Karpas-422 (cell line): ENCODE results near the gene TOGARAM2. TPM values are rescaled to one million over a fixed set of nuclear protein-coding genes. Genes with fewer than 3 reads are reported as not detected.

ENCODE experiments used
- DNase-seq: peaks from one replicate; pipeline ENCODE4 v3.0.0-alpha.2; 2015
- H2AFZ ChIP-seq: fragments of 200-600 bp; sonication (generic); 2 replicates; pipeline ENCODE4 v1.6.1; 2014; ENCODE audit warnings: antibody characterized with exemption, low read length, mixed read lengths
- H3K27ac ChIP-seq: fragments of 200-600 bp; sonication (generic); 2 replicates; pipeline ENCODE4 v1.5.1; 2014; ENCODE audit warnings: mild to moderate bottlenecking, low read length, moderate library complexity
- H3K27me3 ChIP-seq: fragments of 200-600 bp; sonication (generic); 2 replicates; pipeline ENCODE4 v1.6.1; 2014; ENCODE audit warnings: low read length, mixed read lengths
- H3K36me3 ChIP-seq: fragments of 200-600 bp; sonication (generic); 2 replicates; pipeline ENCODE4 v1.6.1; 2014; ENCODE audit warnings: low read length, mixed read lengths; ENCODE audit not compliant: insufficient read depth
- H3K4me1 ChIP-seq: fragments of 200-600 bp; sonication (generic); 2 replicates; pipeline ENCODE4 v1.6.1; 2014; ENCODE audit warnings: mild to moderate bottlenecking, low read length, mixed read lengths
- H3K4me2 ChIP-seq: fragments of 200-600 bp; sonication (generic); 2 replicates; pipeline ENCODE4 v1.6.1; 2014; ENCODE audit warnings: low read length, low read depth, mild to moderate bottlenecking; ENCODE audit not compliant: poor library complexity, severe bottlenecking
- H3K4me3 ChIP-seq: fragments of 200-600 bp; sonication (generic); 2 replicates; pipeline ENCODE4 v1.5.1; 2014; ENCODE audit warnings: mild to moderate bottlenecking, antibody characterized with exemption, low read length, mixed read lengths
- H3K79me2 ChIP-seq: fragments of 200-600 bp; sonication (generic); 2 replicates; pipeline ENCODE4 v1.6.1; 2014; ENCODE audit warnings: mild to moderate bottlenecking, low read length, mixed read lengths
- H3K9ac ChIP-seq: fragments of 200-600 bp; sonication (generic); 2 replicates; pipeline ENCODE4 v1.6.0; 2014; ENCODE audit warnings: low read length
- H3K9me2 ChIP-seq: fragments of 200-600 bp; sonication (generic), shearing (Covaris generic); replicated peaks from 2 replicates; pipeline ENCODE4 v1.6.0; 2014; ENCODE audit warnings: mild to moderate bottlenecking, low read length, moderate library complexity; ENCODE audit not compliant: insufficient read depth
- H3K9me3 ChIP-seq: fragments of 300-700, 200-600 bp; sonication (generic); 2 replicates; pipeline ENCODE4 v1.6.1; 2014; ENCODE audit warnings: low read length, mixed read lengths
- H4K20me1 ChIP-seq: fragments of 200-600 bp; sonication (generic); 2 replicates; pipeline ENCODE4 v1.6.1; 2014; ENCODE audit warnings: mild to moderate bottlenecking, antibody characterized with exemption, low read length, low read depth; ENCODE audit not compliant: insufficient read depth
- small RNA-seq: library from RNA; depleted of rRNA; stranded (forward); fragments of <200 nt; gene quantifications from one replicate; pipeline ENCODE3, GENCODE V24; 2014
- total RNA-seq: library from RNA; depleted of rRNA; stranded (reverse); fragments of >200 nt; shearing (Covaris generic); gene quantifications from 2 replicates; pipeline ENCODE4 v1.2.3, GENCODE V29; 2014; ENCODE audit warnings: low replicate concordance; rRNA removed

Gene TOGARAM2
- total RNA-seq, 1 experiment from 2014 or later, result not detected

DNA sequence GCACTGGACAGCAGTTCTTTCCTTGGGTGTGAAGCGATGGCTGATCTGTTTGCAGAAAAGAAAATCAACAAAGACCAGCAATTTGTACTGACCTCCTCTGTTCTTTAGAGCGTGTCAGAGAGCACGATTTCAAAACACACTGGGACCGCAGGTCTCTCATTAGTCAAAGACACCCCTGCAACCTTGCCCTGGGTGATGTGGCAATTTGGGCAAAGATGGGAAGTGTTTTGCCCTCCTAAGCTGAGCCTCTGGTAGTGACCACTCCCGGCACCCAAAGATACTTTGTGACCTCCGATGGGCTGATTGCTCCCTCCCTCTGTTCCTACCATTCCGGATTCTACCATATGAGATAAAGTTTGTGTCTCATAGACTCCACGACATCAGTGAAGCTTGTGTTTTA, 115.9 kb downstream of the TOGARAM2 start:
- H2AFZ ChIP-seq, result no peak overlapping the region
- H3K9ac ChIP-seq, result no peak overlapping the region
- no peaks in the 10 kb centered on the region for H4K20me1 ChIP-seq
- no peak for DNase-seq
- no peak overlapping the region for H3K4me2 ChIP-seq
- no peaks in the 10 kb centered on the region for H3K79me2 ChIP-seq
- H3K4me1 ChIP-seq, result no peaks in the 10 kb centered on the region
- H3K9me2 ChIP-seq, result no peaks in the 10 kb centered on the region
- H3K27ac ChIP-seq, result no peak overlapping the region
- no peaks in the 10 kb centered on the region for H3K9me3 ChIP-seq
- H3K36me3 ChIP-seq, result no peaks in the 10 kb centered on the region
- H3K27me3 ChIP-seq, result no peaks in the 10 kb centered on the region
- no peak overlapping the region for H3K4me3 ChIP-seq

DNA sequence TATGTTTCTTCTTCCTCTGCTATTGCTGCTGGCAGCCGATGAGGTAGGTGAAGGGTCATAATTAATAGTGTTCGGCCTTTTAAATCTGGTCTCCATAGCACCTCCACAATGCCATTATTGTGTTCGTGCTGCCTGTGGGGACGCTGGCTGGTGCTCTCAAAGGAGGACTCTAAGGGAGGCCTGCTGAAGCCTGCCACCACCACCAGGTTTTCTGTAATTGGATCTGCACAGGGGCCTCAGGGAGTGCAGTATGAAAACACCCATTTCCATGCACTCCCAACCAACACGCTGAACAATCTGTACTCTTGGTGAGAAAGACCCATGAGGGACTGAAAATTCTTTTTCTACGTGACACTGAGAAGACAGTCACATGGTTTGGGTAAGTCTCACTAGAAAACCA, 116.5 kb downstream of the TOGARAM2 start:
- no peak overlapping the region for H3K9ac ChIP-seq
- no peak overlapping the region for H2AFZ ChIP-seq
- H3K4me1 ChIP-seq, result no peaks in the 10 kb centered on the region
- H3K4me3 ChIP-seq, result no peak overlapping the region
- H3K79me2 ChIP-seq, result no peaks in the 10 kb centered on the region
- DNase-seq, result no peak
- no peaks in the 10 kb centered on the region for H3K9me3 ChIP-seq
- H3K27me3 ChIP-seq, result no peaks in the 10 kb centered on the region
- H3K4me2 ChIP-seq, result no peak overlapping the region
- H3K9me2 ChIP-seq, result no peaks in the 10 kb centered on the region
- no peaks in the 10 kb centered on the region for H3K36me3 ChIP-seq
- no peaks in the 10 kb centered on the region for H4K20me1 ChIP-seq
- no peak overlapping the region for H3K27ac ChIP-seq

DNA sequence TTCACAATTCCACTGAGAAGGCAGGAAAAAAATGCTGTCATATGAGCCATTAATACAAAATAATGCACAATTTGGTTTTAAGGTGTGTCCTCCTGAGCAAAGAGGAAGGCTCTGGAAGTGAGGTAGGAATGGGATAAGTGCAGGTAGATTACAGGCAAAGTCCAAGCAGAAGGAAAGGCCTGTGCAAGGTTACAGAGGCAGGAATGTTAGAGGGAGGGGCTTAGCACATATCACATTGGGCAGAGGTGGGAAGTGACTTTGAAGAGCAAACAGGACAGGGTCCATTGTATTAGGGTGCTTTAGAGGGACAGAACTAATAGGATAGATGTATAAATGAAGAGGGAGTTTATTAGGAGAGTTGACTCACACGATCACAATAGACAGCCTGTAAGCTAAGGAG, 119.5 kb downstream of the TOGARAM2 start:
- no peak overlapping the region for H3K9ac ChIP-seq
- no peaks in the 10 kb centered on the region for H3K36me3 ChIP-seq
- H3K27ac ChIP-seq, result no peak overlapping the region
- no peaks in the 10 kb centered on the region for H3K9me3 ChIP-seq
- H3K4me2 ChIP-seq, result no peak overlapping the region
- H4K20me1 ChIP-seq, result no peaks in the 10 kb centered on the region
- no peaks in the 10 kb centered on the region for H3K9me2 ChIP-seq
- no peak overlapping the region for H2AFZ ChIP-seq
- no peaks in the 10 kb centered on the region for H3K4me1 ChIP-seq
- H3K27me3 ChIP-seq, result no peaks in the 10 kb centered on the region
- no peaks in the 10 kb centered on the region for H3K79me2 ChIP-seq
- no peak for DNase-seq
- no peak overlapping the region for H3K4me3 ChIP-seq

Small RNA genes lying within 50 kb of the gene (small RNA-seq; reads per million reads assigned to genes)
- gene RF00019, result not detected

Other genes with a start within 250 kb of the TOGARAM2 start
- 58.5 and 134 TPM in 2 replicates for gene PPP1CB, start 229.5 kb upstream of the TOGARAM2 start, total RNA-seq
- gene SPDYA, start 170.5 kb upstream of the TOGARAM2 start, total RNA-seq, result 0.76 and 0.78 TPM in 2 replicates
- gene TRMT61B, start 111.0 kb upstream of the TOGARAM2 start, total RNA-seq, result 14.8 and 23.1 TPM in 2 replicates
- gene WDR43, start 86.6 kb upstream of the TOGARAM2 start, total RNA-seq, result 65.3 and 77.0 TPM in 2 replicates
- not detected in 2 replicates for gene PCARE, start 93.2 kb downstream of the TOGARAM2 start, total RNA-seq
- not detected in 2 replicates for gene CLIP4, start 134.1 kb downstream of the TOGARAM2 start, total RNA-seq